WTC11 (cell line): ENCODE measurements around the gene NALCN.

Experiments
- AFF4 ChIP-seq: sonication (generic); formaldehyde crosslinking; IDR thresholded peaks from 2 replicates; pipeline ENCODE4 v1.8.1; 2023; ENCODE audit warnings: mild to moderate bottlenecking, missing genetic modification reagents, borderline replicate concordance
- ATF2 ChIP-seq: sonication (generic); formaldehyde crosslinking; IDR thresholded peaks from 2 replicates; pipeline ENCODE4 v1.8.1; 2022; ENCODE audit warnings: low read depth, missing genetic modification reagents, borderline replicate concordance
- ATF6 ChIP-seq: sonication (generic); formaldehyde crosslinking; IDR thresholded peaks from 2 replicates; pipeline ENCODE4 v1.8.1; 2023; ENCODE audit warnings: mild to moderate bottlenecking, missing genetic modification reagents
- CREM ChIP-seq: sonication (generic); formaldehyde crosslinking; IDR thresholded peaks from 2 replicates; pipeline ENCODE4 v1.8.1; 2022; ENCODE audit warnings: mild to moderate bottlenecking, missing genetic modification reagents, moderate library complexity
- CTCF ChIP-seq: fragments of 200-600 bp; IDR thresholded peaks from 2 replicates; pipeline ENCODE4 v1.8.0; 2022; ENCODE audit warnings: antibody characterized with exemption
- FOXP1 ChIP-seq: sonication (generic); formaldehyde crosslinking; IDR thresholded peaks from 2 replicates; pipeline ENCODE4 v1.8.0; 2022; ENCODE audit warnings: missing genetic modification reagents, mild to moderate bottlenecking, moderate library complexity, borderline replicate concordance
- JUN ChIP-seq: sonication (generic); formaldehyde crosslinking; IDR thresholded peaks from 2 replicates; pipeline ENCODE4 v1.8.0; 2023; ENCODE audit warnings: mild to moderate bottlenecking, missing genetic modification reagents
- MAX ChIP-seq: sonication (generic); formaldehyde crosslinking; IDR thresholded peaks from 2 replicates; pipeline ENCODE4 v1.8.0; 2022; ENCODE audit warnings: mild to moderate bottlenecking, missing genetic modification reagents
- RORB ChIP-seq: fragments of 250-450 bp; sonication (Bioruptor Pico); IDR thresholded peaks from 2 replicates; pipeline ENCODE4 v1.9.0; 2021; ENCODE audit warnings: mild to moderate bottlenecking
- SMAD3 ChIP-seq: sonication (generic); formaldehyde crosslinking; IDR thresholded peaks from 2 replicates; pipeline ENCODE4 v1.8.0; 2022; ENCODE audit warnings: missing genetic modification reagents, mild to moderate bottlenecking, borderline replicate concordance
- USF2 ChIP-seq: sonication (generic); formaldehyde crosslinking; IDR thresholded peaks from 2 replicates; pipeline ENCODE4 v1.8.1; 2023; ENCODE audit warnings: mild to moderate bottlenecking, missing genetic modification reagents, moderate library complexity
- ZBTB43 ChIP-seq: sonication (generic); formaldehyde crosslinking; IDR thresholded peaks from 2 replicates; pipeline ENCODE4 v1.8.1; 2023; ENCODE audit warnings: mild to moderate bottlenecking, missing genetic modification reagents
- ZNF281 ChIP-seq: sonication (generic); formaldehyde crosslinking; IDR thresholded peaks from 2 replicates; pipeline ENCODE4 v1.8.0; 2023; ENCODE audit warnings: mild to moderate bottlenecking, missing genetic modification reagents

GRCh38 chr13:101393140-101393539, 23.2 kb downstream of the NALCN start:
- TF ChIP-seq ZBTB43 (CRISPR knock-in tag): no peak
- no peak for TF ChIP-seq SMAD3 (CRISPR knock-in tag)
- TF ChIP-seq CTCF: no peak
- no peak for TF ChIP-seq ATF6 (CRISPR knock-in tag)
- no peak for TF ChIP-seq FOXP1 (CRISPR knock-in tag)
- TF ChIP-seq JUN (CRISPR knock-in tag): no peak
- no peak for TF ChIP-seq USF2 (CRISPR knock-in tag)
- TF ChIP-seq MAX (CRISPR knock-in tag): no peak
- TF ChIP-seq AFF4 (CRISPR knock-in tag): no peak
- no peak for TF ChIP-seq ATF2 (CRISPR knock-in tag)
- TF ChIP-seq CREM: no peak
- TF ChIP-seq RORB: no peak
- TF ChIP-seq ZNF281 (CRISPR knock-in tag): no peak
